Renal cortical epithelial cell (primary cell): ENCODE data around the gene MEIS2. TPM values are rescaled to one million over a fixed set of nuclear protein-coding genes. Genes with fewer than 3 reads are reported as not detected.

Experiments
- DNase-seq: peaks from one replicate; pipeline ENCODE4 v3.0.0-alpha.2; 2011; ENCODE audit warnings: low read depth
- total RNA-seq: library from RNA; depleted of rRNA; stranded (reverse); fragments of >200 nt; gene quantifications from 2 replicates; pipeline ENCODE4 v1.2.3, GENCODE V29; 2014

MEIS2 gene
- total RNA-seq, 1 donor from 2014 or later = 2.6 TPM

- DNase-seq = no peak
Observed at GRCh38 chr15:37112971-37113670, 12.8 kb upstream of the MEIS2 start.

GRCh38 chr15:37112171-37112570 lies 11.8 kb upstream of the MEIS2 start:
- no peak for DNase-seq

GRCh38 chr15:37111427-37111717 lies 11.0 kb upstream of the MEIS2 start:
- DNase-seq = no peak

DNA sequence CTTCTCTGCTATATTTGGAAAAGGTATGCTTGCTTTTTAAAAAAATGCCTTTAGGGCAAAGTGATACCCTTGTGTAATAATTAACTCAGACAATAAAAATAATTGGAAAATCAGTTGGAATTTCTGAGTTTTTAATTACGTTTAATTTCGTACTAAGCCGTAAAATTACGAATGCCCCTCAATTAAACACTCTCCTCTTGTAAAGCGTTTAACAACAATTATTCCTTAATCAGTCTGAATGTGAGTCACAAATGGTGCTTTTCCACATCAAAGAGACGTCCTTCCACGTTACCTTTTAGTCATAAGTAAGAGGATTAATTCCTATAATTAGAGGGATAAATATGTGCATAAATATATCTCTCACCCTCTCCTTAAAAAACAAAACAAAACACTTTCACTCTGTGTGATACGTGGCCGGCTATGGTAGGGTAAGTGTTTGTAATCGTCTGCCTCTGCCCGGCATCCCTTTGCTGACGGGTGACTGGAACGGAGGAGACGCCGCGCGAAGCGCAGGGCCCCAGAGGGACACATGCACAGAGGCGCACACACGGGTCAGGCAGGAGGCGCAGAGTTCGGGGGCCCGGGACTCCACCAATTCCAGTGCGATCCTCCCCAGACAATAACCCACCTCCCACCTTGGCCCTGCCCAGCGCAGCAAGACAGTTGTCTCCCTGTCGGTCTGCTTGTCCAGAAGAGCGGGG lies 9.7 kb upstream of the MEIS2 start:
- DNase-seq = no peak

- DNase-seq = no peak
Observed at GRCh38 chr15:37109168-37109871, 9.0 kb upstream of the MEIS2 start.

- DNase-seq = no peak
Observed at GRCh38 chr15:37108381-37109167, 8.2 kb upstream of the MEIS2 start.

DNA sequence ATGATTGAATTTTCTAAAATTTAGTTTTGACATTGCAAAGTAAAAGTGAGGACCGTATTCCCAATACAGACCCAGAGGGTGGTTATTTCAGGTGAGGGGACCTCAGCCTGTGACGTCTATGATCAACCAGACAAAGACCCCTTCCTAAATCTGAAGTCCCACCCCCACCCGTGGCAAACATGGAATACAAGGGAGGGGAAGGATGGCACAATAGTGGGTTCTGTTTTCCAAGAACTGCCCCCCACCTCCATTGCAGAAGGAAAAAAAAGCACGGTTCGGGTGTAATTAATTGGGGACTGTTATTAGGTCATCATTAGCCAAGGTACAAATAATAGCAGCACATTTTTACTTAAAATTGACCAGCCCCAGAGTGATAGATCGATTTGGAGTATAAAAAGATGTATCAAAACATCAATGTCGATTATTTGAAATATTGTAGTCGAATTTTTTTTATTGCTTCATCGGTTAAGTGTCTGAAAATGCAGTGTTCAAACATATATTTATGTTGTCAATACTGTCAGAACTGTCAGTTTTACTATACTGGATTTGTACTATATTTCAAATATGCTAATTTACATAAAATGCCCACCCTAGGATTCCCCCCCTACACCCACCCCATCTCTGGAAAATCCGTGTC lies 7.5 kb upstream of the MEIS2 start:
- DNase-seq = no peak

- no peak for DNase-seq
Observed at GRCh38 chr15:37107071-37107743, 6.9 kb upstream of the MEIS2 start.

GRCh38 chr15:37106490-37107001 lies 6.2 kb upstream of the MEIS2 start:
- peak; percentile 18 for DNase-seq

DNA sequence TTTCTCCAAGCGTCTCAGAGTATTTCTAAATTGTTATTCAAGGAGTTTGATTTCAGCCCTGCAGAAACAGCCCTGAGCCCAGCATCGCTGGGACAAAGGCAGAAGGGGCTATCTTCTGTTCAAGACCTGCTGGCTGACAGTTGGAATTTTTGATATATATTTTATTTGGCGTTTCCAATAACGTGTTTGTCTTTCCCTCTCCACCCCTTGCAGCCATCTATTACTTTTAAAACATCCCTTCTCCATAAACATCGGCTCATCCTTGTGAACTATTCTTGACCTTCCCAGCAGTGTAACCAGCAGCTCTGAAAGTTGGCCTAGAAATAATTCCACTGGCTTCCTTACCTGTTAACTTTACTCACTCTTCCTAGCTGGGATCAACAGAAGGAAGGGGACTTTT lies 5.5 kb upstream of the MEIS2 start:
- DNase-seq = no peak

- DNase-seq = no peak
Observed at GRCh38 chr15:37105029-37105428, 4.7 kb upstream of the MEIS2 start.

DNA sequence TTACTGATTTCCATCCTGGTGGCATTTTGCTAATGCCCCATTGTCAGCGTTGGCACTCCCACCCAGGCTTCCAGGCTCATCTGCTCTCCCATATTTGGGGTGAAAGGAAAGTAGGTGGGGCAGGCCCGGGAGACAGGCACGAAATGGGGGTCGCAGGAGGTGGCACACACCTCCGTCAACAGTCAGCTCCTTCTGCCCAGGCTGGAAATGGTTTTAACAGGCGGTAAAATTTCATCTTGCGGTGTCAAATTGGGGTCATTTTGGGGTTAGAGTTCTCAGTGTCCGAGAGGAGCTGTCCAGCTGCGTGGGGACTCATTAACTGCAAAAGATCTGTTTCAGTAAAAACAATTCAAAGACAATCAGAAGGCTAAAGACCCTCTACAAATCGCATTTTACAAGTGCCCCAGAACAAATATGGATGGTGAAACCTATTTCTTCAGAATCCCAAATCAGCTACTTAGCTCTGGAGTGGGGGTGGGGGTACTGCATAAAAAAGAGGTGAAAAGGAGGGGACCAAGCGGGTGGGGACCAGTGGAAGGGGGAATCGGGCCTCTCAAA lies 4.2 kb upstream of the MEIS2 start:
- no peak for DNase-seq

DNA sequence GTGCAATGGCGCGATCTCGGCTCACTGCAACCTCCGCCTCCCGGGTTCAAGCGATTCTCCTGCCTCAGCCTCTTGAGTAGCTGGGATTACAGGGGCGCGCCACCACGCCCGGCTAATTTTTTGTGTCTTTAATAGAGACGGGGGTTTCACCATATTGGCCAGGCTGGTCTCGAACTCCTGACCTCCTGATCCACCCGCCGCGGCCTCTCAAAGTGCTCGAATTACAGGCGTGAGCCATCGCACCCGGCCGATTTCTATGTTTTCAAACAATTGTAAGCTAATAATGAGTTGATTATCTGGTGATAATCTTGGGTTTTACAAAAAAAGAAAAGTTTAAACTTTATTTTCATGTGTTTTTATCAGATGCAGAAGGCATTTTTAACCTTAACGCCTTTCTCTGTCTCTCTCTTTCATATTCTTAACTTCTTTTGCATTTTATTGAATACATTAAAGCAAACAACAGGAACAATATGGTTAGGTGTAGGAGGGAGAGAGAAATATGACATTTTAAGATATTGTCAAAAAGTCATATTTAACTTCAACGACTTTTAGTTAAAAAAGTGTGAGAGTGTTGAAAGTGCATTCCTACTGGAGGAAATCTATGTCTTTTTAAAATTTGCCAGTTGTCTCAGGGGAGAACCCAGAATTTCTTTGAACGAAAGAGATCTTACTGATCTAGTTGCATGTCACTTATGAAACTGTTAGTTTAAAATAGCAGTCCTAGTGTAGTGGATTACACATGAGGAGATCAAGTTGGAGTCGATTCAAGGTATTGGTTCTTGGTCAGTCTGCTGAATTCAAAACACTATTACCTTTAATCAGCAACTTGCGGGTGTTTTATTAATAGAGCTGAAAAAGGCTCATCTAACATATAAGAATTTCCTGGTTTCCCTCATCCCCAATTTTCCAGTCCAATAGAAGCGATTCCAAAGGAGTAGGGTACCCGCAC lies 3.4 kb upstream of the MEIS2 start:
- DNase-seq = no peak

GRCh38 chr15:37103163-37103435 lies 2.8 kb upstream of the MEIS2 start:
- no peak for DNase-seq

- no peak for DNase-seq
Observed at GRCh38 chr15:37102305-37103162, 2.2 kb upstream of the MEIS2 start.

GRCh38 chr15:37101980-37102304 lies 1.6 kb upstream of the MEIS2 start:
- DNase-seq = no peak

GRCh38 chr15:37100966-37101215 lies 542 bp upstream of the MEIS2 start:
- no peak for DNase-seq

- DNase-seq = peak; percentile 10
Observed at GRCh38 chr15:37099319-37100108, 835 bp downstream of the MEIS2 start.
